ENCODE results near the gene PALMD. TPM values are rescaled to one million over a fixed set of nuclear protein-coding genes. Genes with fewer than 3 reads are reported as not detected.

PALMD gene
- total and polyA plus RNA-seq, 3 donors from 2014 or later, result 12.9 to 23.5 (median 14.1) TPM

- H3K9me3 ChIP-seq, result no peaks in the 10 kb centered on the region
- intact Hi-C loops (cut with DNase I; ENCODE audit: low total_unique reads), result no loop called here
- H3K36me3 ChIP-seq (ENCODE audit: low read depth, missing control alignments), result no peaks in the 10 kb centered on the region
- no peak for DNase-seq
- WGBS, 2 donors, result 92 to 94% methylated on average over 2 of the region's 2 CpGs
- H3K4me3 ChIP-seq, result no peak overlapping the region
- TF ChIP-seq POLR2A (IDR thresholded peaks at IDR 0.05) (no peak), CTCF (IDR thresholded peaks at IDR 0.05) (no peak)
- H3K4me1 ChIP-seq, result peaks cover 3% of the 10 kb centered on the region
- H3K27ac ChIP-seq, result no peak overlapping the region
- no peaks in the 10 kb centered on the region for H3K27me3 ChIP-seq
These were observed 31.5 kb downstream of the PALMD start for GRCh38 chr1:99677416-99677815.

GRCh38 chr1:99680270-99680669 is 34.4 kb downstream of the PALMD start:
- Histone ChIP-seq H3K27ac (no peak overlapping the region), H3K9me3 (no peaks in the 10 kb centered on the region), H3K4me3 (no peak overlapping the region), H3K36me3 (ENCODE audit: low read depth, missing control alignments) (no peaks in the 10 kb centered on the region), H3K4me1 (no peaks in the 10 kb centered on the region), H3K27me3 (no peaks in the 10 kb centered on the region)
- no peak for DNase-seq
- intact Hi-C loops (cut with DNase I; ENCODE audit: low total_unique reads), result no loop called here
- TF ChIP-seq POLR2A (IDR thresholded peaks at IDR 0.05) (no peak), CTCF (IDR thresholded peaks at IDR 0.05) (no peak)
- WGBS, 2 donors, result 88% methylated on average over 1 of the region's 1 CpG

GRCh38 chr1:99681583-99681982 is 35.7 kb downstream of the PALMD start:
- 85 to 88% methylated on average over 3 of the region's 3 CpGs for WGBS, 2 donors
- no peak for TF ChIP-seq POLR2A (IDR thresholded peaks at IDR 0.05)
- no peak for TF ChIP-seq CTCF (IDR thresholded peaks at IDR 0.05)

GRCh38 chr1:99682291-99682751 is 36.4 kb downstream of the PALMD start:
- DNase-seq, result no peak
- WGBS, 2 donors, result 80 to 88% methylated on average over 4 of the region's 4 CpGs
- Histone ChIP-seq H3K4me3 (no peak overlapping the region), H3K27ac (no peak overlapping the region), H3K4me1 (peaks cover 5% of the 10 kb centered on the region), H3K27me3 (no peaks in the 10 kb centered on the region), H3K36me3 (ENCODE audit: low read depth, missing control alignments) (no peaks in the 10 kb centered on the region), H3K9me3 (no peaks in the 10 kb centered on the region)
- TF ChIP-seq CTCF (IDR thresholded peaks at IDR 0.05) (no peak), POLR2A (IDR thresholded peaks at IDR 0.05) (no peak)
- intact Hi-C loops (cut with DNase I; ENCODE audit: low total_unique reads), result no loop called here

More at GRCh38 chr1:99681583-99681982, 35.7 kb downstream of the PALMD start:
- Histone ChIP-seq H3K4me3 (no peak overlapping the region), H3K36me3 (ENCODE audit: low read depth, missing control alignments) (no peaks in the 10 kb centered on the region), H3K4me1 (peaks cover 5% of the 10 kb centered on the region), H3K9me3 (no peaks in the 10 kb centered on the region), H3K27ac (no peak overlapping the region), H3K27me3 (no peaks in the 10 kb centered on the region)
- DNase-seq, result no peak
- intact Hi-C loops (cut with DNase I; ENCODE audit: low total_unique reads), result no loop called here

GRCh38 chr1:99685516-99686180 is 39.7 kb downstream of the PALMD start:
- no peak overlapping the region for H3K27ac ChIP-seq
- TF ChIP-seq POLR2A (IDR thresholded peaks at IDR 0.05) (no peak), CTCF (IDR thresholded peaks at IDR 0.05) (peak in 2 of 3 experiments; percentile 33 to 41)
- H3K4me3 ChIP-seq, result no peak overlapping the region
- intact Hi-C loops (cut with DNase I; ENCODE audit: low total_unique reads), result no loop called here
- no peaks in the 10 kb centered on the region for H3K9me3 ChIP-seq
- peaks cover 5% of the 10 kb centered on the region for H3K4me1 ChIP-seq
- WGBS, 2 donors, result 36 to 46% methylated on average over 6 of the region's 6 CpGs
- peak; percentile 86 for DNase-seq
- no peaks in the 10 kb centered on the region for H3K36me3 ChIP-seq (ENCODE audit: low read depth, missing control alignments)
- no peaks in the 10 kb centered on the region for H3K27me3 ChIP-seq
